GM18861 (cell line): ENCODE measurements around the gene KRTAP5-10.
"Not testable (repeated sequence)": the region's sequence is repeated elsewhere in the genome, so short reads cannot be mapped to it uniquely, and the experiment has no call there.

Source experiments
- ATAC-seq: cut with Tn5 transposase; IDR thresholded peaks from one replicate; pipeline ENCODE4 v1.9.1; 2021; ENCODE audit not compliant: unreplicated experiment

The KRTAP5-10 gene, protein sequence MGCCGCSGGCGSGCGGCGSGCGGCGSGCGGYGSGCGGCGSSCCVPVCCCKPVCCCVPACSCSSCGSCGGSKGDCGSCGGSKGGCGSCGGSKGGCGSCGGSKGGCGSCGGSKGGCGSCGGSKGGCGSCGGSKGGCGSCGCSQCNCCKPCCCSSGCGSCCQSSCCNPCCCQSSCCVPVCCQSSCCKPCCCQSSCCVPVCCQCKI

GRCh38 chr11:71565263-71565662, at the start of gene KRTAP5-10:
Gene KRTAP5-10, plus strand, starts transcription at chr11:71565563. Its CDS starts 25 bp downstream, at chr11:71565588.
- no peak for ATAC-seq

- ATAC-seq = no peak
These were observed 46.6 kb upstream of the KRTAP5-10 start for GRCh38 chr11:71518506-71519471.

DNA sequence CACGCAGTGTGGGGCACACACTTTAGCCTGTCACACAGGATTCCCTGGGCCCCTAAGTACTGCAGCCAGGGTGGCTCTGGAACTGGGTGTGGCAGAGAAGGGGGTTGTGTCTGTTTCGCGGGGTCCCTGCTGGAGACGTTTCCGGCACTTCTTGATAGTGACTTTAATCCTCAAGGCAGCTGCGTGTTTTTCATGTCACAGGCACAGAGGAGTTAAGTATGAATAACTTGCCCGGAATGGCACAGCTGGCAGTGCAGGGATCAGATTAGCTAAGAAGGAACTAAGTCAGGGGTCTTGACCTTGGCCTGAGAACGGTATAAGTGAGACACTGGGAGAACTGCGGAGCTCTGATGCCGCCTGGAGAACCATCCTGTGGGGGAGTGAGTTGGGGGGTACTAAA, 45.8 kb upstream of the KRTAP5-10 start:
- no peak for ATAC-seq

DNA sequence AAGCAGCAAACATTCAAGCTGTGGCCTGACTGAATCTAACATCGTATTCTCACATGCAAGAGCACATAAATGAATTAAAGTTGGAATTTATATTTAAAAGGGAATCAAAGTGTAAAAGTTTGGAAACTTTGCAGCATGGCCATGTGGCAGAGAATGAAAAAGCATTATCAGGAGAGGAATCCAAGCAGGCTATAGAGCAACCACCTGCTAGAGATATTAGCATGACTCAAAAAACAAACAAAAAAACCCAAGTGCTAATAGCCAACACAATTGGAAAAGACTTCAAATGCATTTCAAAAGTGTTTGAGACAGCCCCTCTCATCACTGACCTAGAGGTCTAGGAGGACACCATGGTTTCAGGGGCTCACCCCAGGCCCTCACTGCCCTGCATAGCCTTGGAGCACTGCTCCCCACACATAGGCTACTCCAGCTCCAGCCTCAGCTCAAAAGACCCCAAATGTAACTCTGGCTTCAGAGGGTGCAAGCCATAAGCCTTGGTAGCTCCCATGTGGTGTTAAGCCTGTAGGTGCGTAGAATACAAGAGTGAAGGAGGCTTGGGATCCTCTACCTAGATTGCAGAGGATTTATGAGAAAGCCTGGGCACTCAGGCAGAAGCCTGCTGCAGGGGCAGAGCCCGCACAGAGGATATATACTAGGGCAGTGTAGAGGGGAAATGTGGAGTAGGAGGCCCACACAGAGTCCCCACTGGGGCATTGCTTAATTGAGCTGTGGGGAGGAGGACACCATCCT, 40.0 kb upstream of the KRTAP5-10 start:
- no peak for ATAC-seq

GRCh38 chr11:71525938-71526495, 39.3 kb upstream of the KRTAP5-10 start:
- no peak for ATAC-seq

GRCh38 chr11:71526796-71527575, 38.4 kb upstream of the KRTAP5-10 start, which contains the start of gene KRTAP5-7:
Gene KRTAP5-7, plus strand, starts transcription at chr11:71527267. Its CDS starts 34 bp downstream, at chr11:71527301.
- ATAC-seq = not testable (repeated sequence)

DNA sequence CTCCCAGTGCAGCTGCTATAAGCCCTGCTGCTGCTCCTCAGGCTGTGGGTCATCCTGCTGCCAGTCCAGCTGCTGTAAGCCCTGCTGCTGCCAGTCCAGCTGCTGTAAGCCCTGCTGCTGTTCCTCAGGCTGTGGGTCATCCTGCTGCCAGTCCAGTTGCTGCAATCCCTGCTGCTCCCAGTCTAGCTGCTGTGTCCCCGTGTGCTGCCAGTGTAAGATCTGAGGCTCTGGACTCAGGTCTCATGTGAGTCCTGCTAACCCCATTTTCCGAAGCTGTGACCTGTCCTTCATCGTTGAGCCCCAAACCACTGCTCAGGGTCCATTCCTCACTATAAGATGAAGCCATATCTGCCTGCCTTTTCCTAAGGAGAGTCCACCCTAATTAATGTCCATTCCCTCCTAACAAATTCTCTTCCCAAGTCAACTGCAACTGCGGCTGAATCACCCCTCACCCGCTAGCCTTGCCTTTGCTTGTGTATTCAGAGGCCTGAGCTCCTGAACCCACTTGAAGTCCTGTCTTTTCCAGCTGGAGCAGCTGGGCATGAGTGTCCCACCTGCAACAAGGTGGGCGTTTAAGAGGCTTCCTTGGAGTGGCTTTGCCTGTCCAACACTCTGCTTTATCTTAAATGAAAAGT, 37.7 kb upstream of the KRTAP5-10 start:
- ATAC-seq = no peak

- no peak for ATAC-seq
These were observed 34.8 kb upstream of the KRTAP5-10 start for GRCh38 chr11:71530602-71531001.

DNA sequence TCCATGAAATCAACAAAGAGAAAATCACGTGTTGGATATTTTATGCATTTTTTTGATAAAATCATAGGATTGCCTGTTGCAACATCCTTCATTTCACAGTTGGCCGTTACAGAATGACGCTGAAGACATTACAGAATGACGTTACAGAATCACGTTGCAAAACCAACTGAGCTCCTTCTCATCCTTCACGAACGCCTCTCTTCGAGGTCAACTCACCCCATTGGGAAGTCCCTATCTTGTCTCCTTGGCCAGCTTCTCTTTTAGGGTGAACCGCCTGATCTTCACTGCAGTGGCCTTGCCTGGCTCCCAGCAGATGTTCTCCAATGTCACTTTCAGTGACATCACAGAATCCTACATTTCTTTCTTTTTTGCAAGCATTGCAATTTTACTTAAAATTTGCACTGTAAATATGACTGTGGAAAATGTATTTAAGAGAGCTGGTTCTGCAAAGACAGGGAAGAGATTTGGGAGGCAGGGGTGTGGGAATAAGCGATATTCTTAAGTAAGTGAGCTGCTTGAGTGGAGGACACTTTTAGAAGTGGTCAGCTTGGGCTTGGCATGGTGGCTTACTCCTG, 33.2 kb upstream of the KRTAP5-10 start:
- ATAC-seq = no peak

DNA sequence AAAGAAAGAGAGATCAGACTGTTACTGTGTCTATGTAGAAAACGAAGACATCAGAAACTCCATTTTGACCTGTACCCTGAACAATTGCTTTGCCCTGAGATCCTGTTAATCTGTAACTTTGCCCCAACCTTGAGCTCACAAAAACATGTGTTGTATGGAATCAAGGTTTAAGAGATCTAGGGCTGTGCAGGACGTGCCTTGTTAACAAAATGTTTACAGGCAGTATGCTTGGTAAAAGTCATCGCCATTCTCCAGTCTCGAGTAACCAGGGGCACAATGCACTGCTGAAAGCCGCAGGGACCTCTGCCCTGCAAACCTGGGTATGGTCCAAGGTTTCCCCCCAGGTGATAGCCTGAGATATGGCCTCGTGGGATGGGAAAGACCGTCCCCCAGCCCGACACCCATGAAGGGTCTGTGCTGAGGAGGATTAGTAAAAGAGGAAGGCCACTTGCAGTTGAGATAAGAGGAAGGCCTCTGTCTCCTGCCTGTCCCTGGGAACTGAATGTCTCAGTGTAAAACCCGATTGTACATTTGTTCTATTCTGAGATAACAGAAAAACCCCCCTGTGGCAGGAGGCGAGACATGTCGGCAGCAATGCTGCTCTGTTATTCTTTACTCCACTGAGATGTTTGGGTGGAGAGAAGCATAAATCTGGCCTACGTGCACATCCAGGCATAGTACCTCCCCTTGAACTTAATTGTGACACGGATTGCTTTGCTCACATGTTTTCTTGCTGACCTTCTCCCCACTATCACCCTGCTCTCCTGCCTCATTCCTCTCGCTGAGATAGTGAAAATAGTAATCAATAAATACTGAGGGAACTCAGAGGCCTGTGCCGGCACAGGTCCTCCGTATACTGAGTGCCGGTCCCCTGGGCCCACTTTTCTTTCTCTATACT, 30.4 kb upstream of the KRTAP5-10 start:
- ATAC-seq = not testable (repeated sequence)

DNA sequence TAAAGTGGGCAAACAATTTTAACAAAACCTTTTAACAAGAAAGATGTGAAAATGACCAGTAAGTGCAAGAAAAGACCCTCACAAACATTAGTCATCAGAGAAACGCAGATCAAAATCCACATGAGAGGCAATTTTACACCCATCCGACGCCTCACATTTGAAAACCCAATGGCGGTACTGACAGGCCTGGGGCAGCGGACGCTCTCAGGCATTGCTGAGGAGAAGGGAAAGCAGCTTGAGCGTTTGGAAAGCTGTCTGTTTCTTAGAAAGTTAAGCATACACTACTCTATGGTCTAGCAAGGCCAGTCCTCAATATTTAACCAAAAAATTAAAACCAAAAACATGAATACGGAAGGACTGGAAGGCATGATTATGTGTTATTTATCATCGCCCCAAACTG, 29.5 kb upstream of the KRTAP5-10 start:
- ATAC-seq = no peak

GRCh38 chr11:71537537-71537936, 27.8 kb upstream of the KRTAP5-10 start:
- ATAC-seq = no peak

DNA sequence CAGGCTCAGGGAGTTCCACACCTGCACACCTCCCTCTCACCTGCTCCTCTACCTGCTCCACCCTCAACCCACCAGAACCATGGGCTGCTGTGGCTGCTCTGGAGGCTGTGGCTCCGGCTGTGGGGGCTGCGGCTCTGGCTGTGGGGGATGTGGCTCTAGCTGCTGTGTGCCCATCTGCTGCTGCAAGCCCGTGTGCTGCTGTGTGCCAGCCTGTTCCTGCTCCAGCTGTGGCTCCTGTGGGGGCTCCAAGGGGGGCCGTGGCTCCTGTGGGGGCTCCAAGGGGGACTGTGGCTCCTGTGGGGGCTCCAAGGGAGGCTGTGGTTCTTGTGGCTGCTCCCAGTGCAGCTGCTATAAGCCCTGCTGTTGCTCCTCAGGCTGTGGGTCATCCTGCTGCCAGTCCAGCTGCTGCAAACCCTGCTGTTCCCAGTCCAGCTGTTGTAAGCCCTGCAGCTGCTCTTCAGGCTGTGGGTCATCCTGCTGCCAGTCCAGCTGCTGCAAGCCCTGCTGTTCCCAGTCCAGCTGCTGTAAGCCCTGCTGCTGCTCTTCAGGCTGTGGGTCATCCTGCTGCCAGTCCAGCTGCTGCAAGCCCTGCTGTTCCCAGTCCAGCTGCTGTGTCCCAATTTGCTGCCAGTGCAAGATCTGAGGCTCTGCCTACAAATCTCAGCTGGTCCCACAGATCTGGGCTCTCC, 27.2 kb upstream of the KRTAP5-10 start, which contains the start of gene KRTAP5-8:
TSS of gene KRTAP5-8 (plus strand) at position 49 of the 689 bp plus-strand sequence. CDS start at position 80, 31 bp downstream.
- not testable (repeated sequence) for ATAC-seq

- no peak for ATAC-seq
These were observed 26.7 kb upstream of the KRTAP5-10 start for GRCh38 chr11:71538666-71538990.

DNA sequence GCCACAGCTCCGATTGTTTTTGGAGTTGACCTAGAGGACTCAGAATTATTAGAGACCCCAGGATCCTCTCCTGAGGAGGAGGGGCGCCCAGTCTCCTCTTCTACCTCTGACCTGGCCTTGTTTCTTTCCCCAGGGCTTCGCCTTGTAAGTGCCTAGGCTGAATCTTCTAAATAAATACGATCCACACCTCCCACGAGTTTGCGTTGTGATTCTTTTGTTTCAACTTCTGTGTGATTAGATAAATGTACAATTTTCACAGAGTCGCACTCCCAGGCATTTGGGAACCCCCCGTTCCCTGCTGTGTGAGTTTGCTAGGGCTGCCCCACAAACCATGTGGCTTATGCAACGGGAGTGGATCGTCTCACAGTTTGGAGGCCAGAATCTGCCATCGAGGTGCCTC, 26.3 kb upstream of the KRTAP5-10 start:
- no peak for ATAC-seq

- ATAC-seq = not testable (repeated sequence)
These were observed 25.4 kb upstream of the KRTAP5-10 start for GRCh38 chr11:71539971-71540370.

GRCh38 chr11:71540521-71541304, 24.6 kb upstream of the KRTAP5-10 start:
- not testable (repeated sequence) for ATAC-seq
